Measurements from ENCODE around the gene MICAL2.
A peak's percentile ranks its signal among the peaks of the same experiment; 100 is the strongest.

Gene MICAL2

DNA sequence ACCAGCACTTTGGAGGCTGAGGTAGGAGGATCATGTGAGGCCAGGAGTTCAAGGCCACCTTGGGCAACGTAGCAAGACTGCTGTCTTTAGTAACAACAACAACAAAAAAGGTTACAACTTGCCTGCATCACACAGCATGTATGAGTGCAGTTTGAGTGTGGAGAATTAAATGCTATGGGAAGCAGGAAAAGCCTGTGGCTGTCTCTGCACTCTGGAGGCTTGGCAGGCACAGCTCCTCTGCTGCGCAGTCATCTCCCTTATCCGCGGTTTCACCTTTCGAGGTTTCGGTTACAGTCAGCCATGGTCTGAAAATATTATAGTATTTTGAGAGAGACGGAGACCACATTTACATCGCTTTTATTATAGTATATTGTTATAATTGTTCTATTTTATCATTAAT is 2.9 kb downstream of the MICAL2 start:
- no peak for DNase-seq (ENCODE audit: low spot score)
- POLR2A ChIA-PET (ENCODE audit: low non-redundant PET), result no interaction called here
- H3K27ac ChIP-seq, result peak overlapping the region; percentile 46
- TF ChIP-seq, protein P1, sequence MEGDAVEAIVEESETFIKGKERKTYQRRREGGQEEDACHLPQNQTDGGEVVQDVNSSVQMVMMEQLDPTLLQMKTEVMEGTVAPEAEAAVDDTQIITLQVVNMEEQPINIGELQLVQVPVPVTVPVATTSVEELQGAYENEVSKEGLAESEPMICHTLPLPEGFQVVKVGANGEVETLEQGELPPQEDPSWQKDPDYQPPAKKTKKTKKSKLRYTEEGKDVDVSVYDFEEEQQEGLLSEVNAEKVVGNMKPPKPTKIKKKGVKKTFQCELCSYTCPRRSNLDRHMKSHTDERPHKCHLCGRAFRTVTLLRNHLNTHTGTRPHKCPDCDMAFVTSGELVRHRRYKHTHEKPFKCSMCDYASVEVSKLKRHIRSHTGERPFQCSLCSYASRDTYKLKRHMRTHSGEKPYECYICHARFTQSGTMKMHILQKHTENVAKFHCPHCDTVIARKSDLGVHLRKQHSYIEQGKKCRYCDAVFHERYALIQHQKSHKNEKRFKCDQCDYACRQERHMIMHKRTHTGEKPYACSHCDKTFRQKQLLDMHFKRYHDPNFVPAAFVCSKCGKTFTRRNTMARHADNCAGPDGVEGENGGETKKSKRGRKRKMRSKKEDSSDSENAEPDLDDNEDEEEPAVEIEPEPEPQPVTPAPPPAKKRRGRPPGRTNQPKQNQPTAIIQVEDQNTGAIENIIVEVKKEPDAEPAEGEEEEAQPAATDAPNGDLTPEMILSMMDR (conservative IDR thresholded peaks at IDR 0.05; ENCODE audit: low read depth), result no peak
- CTCF ChIA-PET, result interaction anchor here (0.6 kb wide), 1 partner anchor 66 kb away, joined by 3 read pairs; no protein-coding TSS in a partner anchor

DNA sequence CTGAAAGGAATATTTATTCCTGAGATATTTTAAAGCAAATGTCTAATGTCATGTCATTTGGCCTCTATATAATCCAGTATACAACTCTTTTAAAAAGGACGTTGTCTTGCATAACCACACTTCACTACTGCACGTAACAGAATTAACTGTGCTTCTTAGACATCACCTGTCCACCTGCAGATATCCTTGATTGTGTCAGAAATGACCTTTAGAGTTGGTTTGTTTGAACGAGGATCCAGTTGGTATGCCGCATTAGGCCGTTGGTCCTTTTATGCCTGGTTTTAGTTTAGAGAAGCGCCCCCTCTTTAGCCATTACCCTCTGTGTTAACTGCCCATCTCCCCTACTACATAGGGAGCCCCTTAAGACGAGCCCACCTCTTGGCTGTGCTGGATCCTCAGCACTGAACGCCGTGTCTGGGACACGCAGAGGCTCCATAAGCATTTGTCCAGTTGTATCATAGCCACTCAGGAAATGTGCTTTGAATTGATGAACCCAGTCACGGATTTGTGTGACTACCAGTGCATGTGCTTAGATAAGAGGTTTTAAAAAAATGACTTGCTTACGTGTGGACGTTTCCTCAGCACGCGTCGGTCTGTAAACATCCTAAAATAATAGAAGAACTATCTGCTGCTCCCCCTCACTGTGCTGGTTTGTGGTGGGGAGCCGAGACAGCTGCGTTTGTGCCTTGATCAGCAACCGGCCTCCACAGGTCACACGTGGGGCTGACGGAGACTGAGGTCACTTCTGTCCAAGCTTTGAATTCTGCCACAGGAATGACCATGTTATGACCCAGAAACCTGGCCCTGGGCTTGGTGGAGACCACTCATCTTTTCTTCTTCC is 4.0 kb downstream of the MICAL2 start:
- H3K27ac ChIP-seq, result peak overlapping the region; percentile 21; the same call in 1 of the 2 replicates
- no peak for DNase-seq (ENCODE audit: low spot score)
- TF ChIP-seq, protein P1 (conservative IDR thresholded peaks at IDR 0.05; ENCODE audit: low read depth), result no peak
- CTCF ChIA-PET, result no interaction called here
- POLR2A ChIA-PET (ENCODE audit: low non-redundant PET), result no interaction called here

DNA sequence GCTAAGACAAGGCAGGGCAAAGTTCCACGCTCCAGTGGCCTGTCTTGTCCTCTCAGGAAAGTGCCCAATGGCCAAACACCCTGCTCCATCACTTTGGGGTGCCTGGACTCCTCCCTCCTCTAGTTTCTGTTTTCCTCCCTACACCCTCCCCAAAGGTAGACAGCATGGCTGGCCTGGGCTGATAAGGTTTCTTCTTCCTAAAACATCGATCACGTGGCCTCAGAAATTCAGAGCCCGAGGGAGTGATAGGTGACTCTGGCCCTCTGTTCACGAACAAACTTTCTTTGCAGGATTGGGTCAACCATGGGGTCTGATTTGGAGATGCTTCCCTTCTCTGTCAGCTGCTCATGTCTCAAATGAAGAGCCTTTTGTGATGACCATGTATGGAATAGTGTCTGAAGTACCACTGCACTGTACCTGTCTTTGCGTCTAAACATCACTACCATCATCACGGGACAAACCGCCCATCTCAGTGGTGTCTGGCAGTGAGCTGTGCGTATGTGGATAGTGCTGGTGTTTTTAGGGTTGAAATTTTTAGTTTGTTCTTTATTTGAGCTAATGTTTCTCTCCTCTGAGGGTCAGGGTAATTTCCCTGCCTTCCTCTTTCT is 6.1 kb downstream of the MICAL2 start:
- TF ChIP-seq, protein P1 (conservative IDR thresholded peaks at IDR 0.05; ENCODE audit: low read depth), result no peak
- CTCF ChIA-PET, result no interaction called here
- H3K27ac ChIP-seq, result peak overlapping the region; percentile 7; the same call in 1 of the 2 replicates
- POLR2A ChIA-PET (ENCODE audit: low non-redundant PET), result no interaction called here
- DNase-seq (ENCODE audit: low spot score), result no peak

DNA sequence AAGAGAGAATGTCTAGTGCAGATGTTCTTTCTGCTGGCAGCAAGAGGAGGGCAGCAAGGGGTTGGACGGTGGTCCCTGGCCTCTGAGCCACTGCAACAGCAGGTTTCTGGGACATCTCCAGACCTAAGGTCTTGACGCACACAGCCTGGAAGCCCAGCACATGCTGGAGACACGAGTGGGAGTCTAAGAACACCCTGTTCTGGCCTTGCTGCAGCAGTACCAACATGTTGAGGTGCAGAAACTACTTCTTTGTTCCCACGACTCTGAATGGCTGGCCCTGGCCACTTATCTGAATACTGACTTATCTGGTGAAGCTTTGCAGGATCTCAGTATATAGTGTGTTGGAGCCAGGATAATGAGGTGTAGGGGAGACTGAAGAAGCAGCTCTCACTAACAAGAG is 6.8 kb downstream of the MICAL2 start:
- H3K27ac ChIP-seq, result peak overlapping the region; percentile 51
- ChIA-PET POLR2A (ENCODE audit: low non-redundant PET) (no interaction called here), CTCF (no interaction called here)
- no peak for DNase-seq (ENCODE audit: low spot score)
- TF ChIP-seq, protein P1 (conservative IDR thresholded peaks at IDR 0.05; ENCODE audit: low read depth), result no peak

DNA sequence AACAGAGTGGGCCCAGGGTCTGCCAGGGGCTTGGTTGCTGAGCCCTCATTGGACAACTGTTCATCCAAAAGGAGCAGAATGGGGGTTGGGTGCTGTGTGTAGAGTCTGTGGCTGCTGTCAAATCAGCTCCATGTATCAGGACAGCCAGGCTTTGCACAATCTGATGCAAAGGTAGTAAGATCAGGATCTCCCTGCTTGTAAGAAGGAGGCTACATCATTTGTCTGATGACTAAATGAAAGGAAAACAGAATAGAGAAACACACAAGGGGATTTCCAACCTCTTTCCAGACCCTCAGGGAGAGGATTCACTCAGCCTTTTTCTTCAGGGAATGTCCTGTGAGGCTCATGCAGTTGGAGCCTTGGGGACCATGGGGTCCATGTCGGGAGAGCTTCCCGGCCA is 7.2 kb downstream of the MICAL2 start:
- no peak for DNase-seq (ENCODE audit: low spot score)
- H3K27ac ChIP-seq, result peak overlapping the region; percentile 51
- TF ChIP-seq, protein P1 (conservative IDR thresholded peaks at IDR 0.05; ENCODE audit: low read depth), result no peak
- ChIA-PET CTCF (no interaction called here), POLR2A (ENCODE audit: low non-redundant PET) (no interaction called here)

DNA sequence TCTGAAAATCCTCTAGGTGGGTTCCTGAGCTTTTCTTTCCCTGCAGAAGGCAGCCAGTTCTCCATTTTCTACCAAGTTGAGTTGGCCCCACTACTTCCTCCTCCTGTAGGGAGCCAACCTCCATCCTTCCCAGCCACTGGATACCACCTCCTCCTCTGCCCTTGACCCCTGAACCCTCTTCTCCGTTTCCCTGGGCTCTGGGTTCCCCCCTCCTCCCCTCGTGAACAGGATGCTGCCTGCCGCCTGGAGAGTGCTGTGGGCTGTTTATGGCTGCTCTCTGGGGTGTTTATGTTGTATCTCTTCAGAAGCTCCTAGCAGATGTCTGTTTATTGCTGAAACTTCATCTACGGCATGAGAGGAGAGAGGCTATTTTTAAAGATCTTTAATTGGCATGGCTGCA is 8.6 kb downstream of the MICAL2 start:
- TF ChIP-seq, protein P1 (conservative IDR thresholded peaks at IDR 0.05; ENCODE audit: low read depth), result no peak
- no peak for DNase-seq (ENCODE audit: low spot score)
- POLR2A ChIA-PET (ENCODE audit: low non-redundant PET), result no interaction called here
- CTCF ChIA-PET, result no interaction called here
- peak overlapping the region; percentile 57; the same call in 1 of the 2 replicates for H3K27ac ChIP-seq
